A549 (cell line): Measurements from ENCODE around the gene NPM3. TPM values are rescaled to one million over a fixed set of nuclear protein-coding genes. Genes with fewer than 3 reads are reported as not detected.

ENCODE experiments used
- ATAC-seq, 2 experiments: fragments of 200-7000 bp in 1 of 2; fragments of >200 bp in 1 of 2; cut with Nextera tagmentation in 1 of 2; cut with Tn5 transposase in 1 of 2; 3 replicates each; pipeline versions ENCODE4 v1.8.0 to v1.9.1; 2018 to 2020; ENCODE audit warnings: mild to moderate bottlenecking in 1 of 2, moderate library complexity in 1 of 2
- CTCF ChIA-PET: fragments of 300-600 bp; sonication (Branson Sonifier 250); formaldehyde crosslinking; extraction: SDS; loops from one replicate; lab custom pipeline; 2021; ENCODE audit warnings: antibody characterized with exemption, inconsistent platforms; lab: Yijun Ruan, JAX
- POLR2A ChIA-PET: fragments of 350-600 bp; formaldehyde crosslinking; extraction: SDS; loops from one replicate; lab custom pipeline; 2021; ENCODE audit warnings: antibody characterized with exemption, inconsistent platforms; lab: Yijun Ruan, JAX
- DNase-seq, 2 experiments: peaks; one replicate each; pipeline versions ENCODE4 v3.0.0 to v3.0.0-alpha.2; 2011 to 2016; ENCODE audit warnings: low read depth in 1 of 2, low spot score in 1 of 2
- FAIRE-seq: peaks from 2 replicates; lab custom pipeline; 2011; peaks lifted over from hg19 to GRCh38; lab: Jason Lieb, UNC
- H3K27ac ChIP-seq, 2 experiments: fragments of >200 bp; sonication (Bioruptor Twin); formaldehyde crosslinking; 3 replicates each; pipeline ENCODE4 v1.5.1; 2016 to 2017
- H3K4me1 ChIP-seq: fragments of >200 bp; sonication (Bioruptor Twin); formaldehyde crosslinking; 3 replicates; pipeline ENCODE4 v1.6.1; 2016
- H3K4me2 ChIP-seq: fragments of >200 bp; sonication (Bioruptor Twin); formaldehyde crosslinking; 3 replicates; pipeline ENCODE4 v1.6.1; 2016
- H3K4me3 ChIP-seq: fragments of >200 bp; sonication (Bioruptor Twin); formaldehyde crosslinking; 3 replicates; pipeline ENCODE4 v1.5.1; 2016
- H3K9me3 ChIP-seq: fragments of >200 bp; sonication (Bioruptor Twin); formaldehyde crosslinking; 3 replicates; pipeline ENCODE4 v1.6.1; 2016
- BHLHE40 ChIP-seq: IDR thresholded peaks from 2 replicates; pipeline ENCODE4 v1.6.1; 2012; ENCODE audit warnings: low read depth, low read length, inconsistent platforms
- CBX2 ChIP-seq: fragments of 200-600 bp; sonication (generic); IDR thresholded peaks from 2 replicates; pipeline ENCODE4 v1.6.1; 2016; ENCODE audit warnings: low read depth, mild to moderate bottlenecking, borderline replicate concordance
- EHF ChIP-seq: fragments of 250-450 bp; sonication (Bioruptor Pico); IDR thresholded peaks from 2 replicates; pipeline ENCODE4 v1.5.0; 2020; ENCODE audit warnings: mild to moderate bottlenecking
- EP300 ChIP-seq, 2 experiments: fragments of >200 bp; sonication (Bioruptor Twin); formaldehyde crosslinking; IDR thresholded peaks; 2 replicates in 1 of 2; 3 replicates in 1 of 2; pipeline ENCODE4 v1.6.1; 2016 to 2017
- FOXS1 ChIP-seq: fragments of 250-450 bp; sonication (Bioruptor Pico); IDR thresholded peaks from 2 replicates; pipeline ENCODE4 v1.5.0; 2020; ENCODE audit warnings: mild to moderate bottlenecking, moderate library complexity
- HOXB13 ChIP-seq: fragments of 250-450 bp; sonication (Bioruptor Pico); IDR thresholded peaks from 2 replicates; pipeline ENCODE4 v1.5.0; 2020; ENCODE audit warnings: low read depth, mild to moderate bottlenecking, moderate library complexity
- HOXB5 ChIP-seq: fragments of 250-450 bp; sonication (Bioruptor Pico); IDR thresholded peaks from 2 replicates; pipeline ENCODE4 v1.5.0; 2020; ENCODE audit warnings: mild to moderate bottlenecking, moderate library complexity
- MAFK ChIP-seq: fragments of 450-650 bp; IDR thresholded peaks from 2 replicates; pipeline ENCODE4 v1.6.1; 2014; ENCODE audit not compliant: partially characterized antibody
- MAZ ChIP-seq: fragments of 150-350 bp; IDR thresholded peaks from 2 replicates; pipeline ENCODE4 v1.6.1; 2014; ENCODE audit warnings: antibody characterized with exemption, low read depth, low read length, borderline replicate concordance
- MYC ChIP-seq: IDR thresholded peaks from 2 replicates; pipeline ENCODE4 v1.6.1; 2012; ENCODE audit warnings: mild to moderate bottlenecking, inconsistent platforms, low read length, improper control_type of control experiment, borderline replicate concordance
- RAD21 ChIP-seq, 2 experiments: fragments of >200 bp in 1 of 2; sonication (Bioruptor Twin) in 1 of 2; formaldehyde crosslinking in 1 of 2; IDR thresholded peaks in 1 of 2; conservative IDR thresholded peaks in 1 of 2; 2 replicates in 1 of 2; 3 replicates in 1 of 2; pipeline ENCODE4 v1.6.1; 2012 to 2018; ENCODE audit warnings: inconsistent platforms in 1 of 2
- SMC3 ChIP-seq: fragments of >200 bp; sonication (Bioruptor Twin); formaldehyde crosslinking; IDR thresholded peaks from 3 replicates; pipeline ENCODE4 v1.6.1; 2018; ENCODE audit warnings: inconsistent platforms
- ZNF302 ChIP-seq: fragments of 250-450 bp; sonication (Bioruptor Pico); IDR thresholded peaks from 2 replicates; pipeline ENCODE4 v1.9.0; 2021; ENCODE audit warnings: inconsistent platforms, mild to moderate bottlenecking, moderate library complexity
- ZSCAN20 ChIP-seq: fragments of 250-450 bp; sonication (Bioruptor Pico); IDR thresholded peaks from 2 replicates; pipeline ENCODE4 v1.8.0; 2022; ENCODE audit warnings: mild to moderate bottlenecking, moderate library complexity
- WGBS: methylation state at CpG from one replicate; pipeline ENCODE4 v1.1.6; 2017; ENCODE audit errors: missing lambda C conversion rate; 5-methylcytosine and 5-hydroxymethylcytosine counted together
- polyA plus RNA-seq, 4 experiments: library from polyadenylated mRNA; depleted of rRNA in 3 of 4; stranded (reverse); fragments of >200 nt; fragmentation: RNase III in 1 of 4; extraction: RNeasy Plus Mini Kit Qiagen cat#74134 plus additional on column Dnase treatment in 1 of 4; gene quantifications; 2 replicates in 3 of 4; 3 replicates in 1 of 4; pipeline ENCODE4 v1.2.3, GENCODE V29; 2011 to 2017
- TF ChIP-seq, protein P1 (sequence below): fragments of 250-450 bp; sonication (Bioruptor Pico); IDR thresholded peaks from 2 replicates; pipeline ENCODE4 v1.5.0; 2020; ENCODE audit warnings: low read depth, mild to moderate bottlenecking, moderate library complexity
- TF ChIP-seq, protein P2 (sequence below): fragments of 150-350 bp; IDR thresholded peaks from 2 replicates; pipeline ENCODE4 v1.6.1; 2014; ENCODE audit warnings: low read depth, mild to moderate bottlenecking, low read length
- TF ChIP-seq, protein P3 (sequence below): fragments of 250-450 bp; sonication (Bioruptor Pico); IDR thresholded peaks from 2 replicates; pipeline ENCODE4 v1.5.0; 2021; ENCODE audit warnings: mild to moderate bottlenecking, moderate library complexity, borderline replicate concordance

NPM3 gene
- polyA plus RNA-seq, 2 of the 4 experiments (the other 2 are of a cell fraction): 41.5 to 96.3 TPM

DNA sequence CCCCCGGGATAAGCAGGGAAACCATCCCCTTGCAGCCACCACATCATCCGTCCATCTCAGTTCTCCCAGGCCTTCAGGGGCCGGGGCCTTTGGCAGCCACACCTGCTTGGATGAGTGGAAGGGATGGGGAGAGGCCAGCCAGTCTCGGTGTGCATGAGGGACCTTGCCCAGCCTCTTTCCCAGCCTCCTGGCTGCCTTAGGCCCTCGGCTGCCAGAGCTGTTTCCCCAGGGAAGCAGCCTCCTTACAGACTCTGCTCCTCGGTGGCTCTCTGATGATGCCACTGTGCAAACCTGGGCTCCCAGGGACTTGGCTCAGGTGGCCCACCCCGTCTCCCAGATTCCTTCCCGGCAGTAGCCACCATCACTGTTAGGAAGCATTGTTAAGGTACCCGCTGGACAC is 22.0 kb downstream of the NPM3 start:
- POLR2A ChIA-PET: no interaction called here
- no peak for TF ChIP-seq FOXS1
- TF ChIP-seq, protein P1, sequence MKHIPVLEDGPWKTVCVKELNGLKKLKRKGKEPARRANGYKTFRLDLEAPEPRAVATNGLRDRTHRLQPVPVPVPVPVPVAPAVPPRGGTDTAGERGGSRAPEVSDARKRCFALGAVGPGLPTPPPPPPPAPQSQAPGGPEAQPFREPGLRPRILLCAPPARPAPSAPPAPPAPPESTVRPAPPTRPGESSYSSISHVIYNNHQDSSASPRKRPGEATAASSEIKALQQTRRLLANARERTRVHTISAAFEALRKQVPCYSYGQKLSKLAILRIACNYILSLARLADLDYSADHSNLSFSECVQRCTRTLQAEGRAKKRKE (CRISPR knock-in tag): no peak
- TF ChIP-seq, all 56 proteins: peak for 0
- H3K4me3 ChIP-seq: no peak overlapping the region
- H3K9me3 ChIP-seq: no peaks in the 10 kb centered on the region
- no peak for DNase-seq
- no peak for ATAC-seq
- WGBS: 53% methylated on average over 9 of the region's 9 CpGs
- H3K4me1 ChIP-seq: no peaks in the 10 kb centered on the region
- CTCF ChIA-PET: interaction anchor here (1.7 kb wide), 1 partner anchor 9 kb away, joined by 3 read pairs; no protein-coding TSS in a partner anchor
- H3K4me2 ChIP-seq: no peak overlapping the region
- no peak overlapping the region for H3K27ac ChIP-seq
- no peak for FAIRE-seq

- DNase-seq (no peak), ATAC-seq (no peak)
- 62% methylated on average over 3 of the region's 3 CpGs for WGBS
- Histone ChIP-seq H3K4me1 (no peaks in the 10 kb centered on the region), H3K4me2 (no peak overlapping the region), H3K9me3 (no peaks in the 10 kb centered on the region), H3K27ac (no peak overlapping the region)
- ChIA-PET POLR2A (no interaction called here), CTCF (interaction anchor here (0.7 to 1.3 kb wide), 2 partner anchors 12 to 546 kb away, joined by 3 to 6 read pairs; no protein-coding TSS in a partner anchor)
- TF ChIP-seq EHF (no peak), MYC (no peak), ZSCAN20 (CRISPR knock-in tag) (no peak), HOXB13 (CRISPR knock-in tag) (no peak), ZNF302 (CRISPR knock-in tag) (no peak), SMC3 (no peak), RAD21 (conservative IDR thresholded peaks at IDR 0.05 in 1 of 2, IDR thresholded peaks at IDR 0.05 in 1 of 2) (no peak), CBX2 (no peak)
- TF ChIP-seq, protein P2, sequence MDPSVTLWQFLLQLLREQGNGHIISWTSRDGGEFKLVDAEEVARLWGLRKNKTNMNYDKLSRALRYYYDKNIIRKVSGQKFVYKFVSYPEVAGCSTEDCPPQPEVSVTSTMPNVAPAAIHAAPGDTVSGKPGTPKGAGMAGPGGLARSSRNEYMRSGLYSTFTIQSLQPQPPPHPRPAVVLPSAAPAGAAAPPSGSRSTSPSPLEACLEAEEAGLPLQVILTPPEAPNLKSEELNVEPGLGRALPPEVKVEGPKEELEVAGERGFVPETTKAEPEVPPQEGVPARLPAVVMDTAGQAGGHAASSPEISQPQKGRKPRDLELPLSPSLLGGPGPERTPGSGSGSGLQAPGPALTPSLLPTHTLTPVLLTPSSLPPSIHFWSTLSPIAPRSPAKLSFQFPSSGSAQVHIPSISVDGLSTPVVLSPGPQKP: no peak
- TF ChIP-seq, protein P3, sequence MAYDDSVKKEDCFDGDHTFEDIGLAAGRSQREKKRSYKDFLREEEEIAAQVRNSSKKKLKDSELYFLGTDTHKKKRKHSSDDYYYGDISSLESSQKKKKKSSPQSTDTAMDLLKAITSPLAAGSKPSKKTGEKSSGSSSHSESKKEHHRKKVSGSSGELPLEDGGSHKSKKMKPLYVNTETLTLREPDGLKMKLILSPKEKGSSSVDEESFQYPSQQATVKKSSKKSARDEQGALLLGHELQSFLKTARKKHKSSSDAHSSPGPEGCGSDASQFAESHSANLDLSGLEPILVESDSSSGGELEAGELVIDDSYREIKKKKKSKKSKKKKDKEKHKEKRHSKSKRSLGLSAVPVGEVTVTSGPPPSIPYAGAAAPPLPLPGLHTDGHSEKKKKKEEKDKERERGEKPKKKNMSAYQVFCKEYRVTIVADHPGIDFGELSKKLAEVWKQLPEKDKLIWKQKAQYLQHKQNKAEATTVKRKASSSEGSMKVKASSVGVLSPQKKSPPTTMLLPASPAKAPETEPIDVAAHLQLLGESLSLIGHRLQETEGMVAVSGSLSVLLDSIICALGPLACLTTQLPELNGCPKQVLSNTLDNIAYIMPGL (CRISPR knock-in tag): no peak
- TF ChIP-seq, all 56 proteins: peak for 0
- H3K4me3 ChIP-seq: no peak overlapping the region
- no peak for FAIRE-seq
Measured at GRCh38 chr10:101760510-101760909, 22.7 kb downstream of the NPM3 start.

DNA sequence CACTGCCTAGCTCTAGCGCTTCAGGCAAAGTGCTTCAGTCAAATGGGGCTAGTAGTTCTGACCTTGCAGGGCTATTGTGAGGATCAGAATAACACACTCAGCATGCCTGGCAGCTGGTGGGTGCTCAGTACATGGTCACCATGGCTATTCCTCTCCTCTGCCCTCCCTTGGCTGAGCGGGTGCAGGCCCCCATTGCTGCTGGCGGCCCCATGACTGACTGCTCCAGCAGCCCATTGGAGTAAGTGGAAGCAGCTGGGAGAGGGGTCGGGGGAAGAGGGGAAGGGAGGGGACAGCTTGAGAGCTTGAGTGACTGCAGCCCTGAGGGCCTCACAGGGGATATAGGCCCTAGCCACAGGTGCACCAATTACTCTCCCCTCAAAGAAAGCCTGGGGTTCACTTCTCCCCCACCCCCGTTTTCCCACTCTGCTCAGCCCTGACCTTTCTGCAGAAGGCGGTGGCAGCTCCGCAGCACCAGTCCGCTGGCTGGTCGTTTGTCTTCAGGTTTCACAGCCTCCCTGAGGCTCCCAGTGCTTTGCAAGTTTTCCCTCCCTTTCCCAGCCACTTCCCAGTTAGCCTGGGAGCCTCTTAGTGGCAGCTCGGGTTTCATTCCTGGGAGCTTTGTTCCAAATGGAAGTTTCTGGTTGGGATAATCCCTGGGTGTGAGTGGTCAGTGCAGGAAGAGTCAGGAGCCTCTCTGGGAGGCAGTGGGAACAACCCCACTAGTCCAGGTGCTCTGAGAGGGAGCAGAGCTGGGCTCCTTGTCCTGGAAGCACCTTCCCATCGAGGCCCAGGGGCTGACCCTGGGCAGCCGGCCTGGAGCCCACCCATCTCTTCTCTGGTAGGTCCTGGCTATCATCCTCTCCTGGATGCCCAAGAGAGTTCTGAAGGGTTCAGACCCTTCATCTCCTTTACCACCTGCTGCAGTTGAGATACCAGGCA is 23.7 kb downstream of the NPM3 start:
- FAIRE-seq (no peak), ATAC-seq (no peak), DNase-seq (no peak)
- CTCF ChIA-PET: interaction anchor here (0.7 to 4.7 kb wide), 5 partner anchors 13 to 545 kb away, joined by 3 to 26 read pairs (median 3); no protein-coding TSS in a partner anchor
- no peaks in the 10 kb centered on the region for H3K4me1 ChIP-seq
- no peak overlapping the region for H3K27ac ChIP-seq
- 75% methylated on average over 7 of the region's 12 CpGs for WGBS
- no peak overlapping the region for H3K4me2 ChIP-seq
- no peaks in the 10 kb centered on the region for H3K9me3 ChIP-seq
- POLR2A ChIA-PET: no interaction called here
- TF ChIP-seq HOXB5 (CRISPR knock-in tag) (no peak), BHLHE40 (no peak), MAFK (no peak), ZSCAN20 (CRISPR knock-in tag) (no peak), EP300 (IDR thresholded peaks at IDR 0.05) (no peak), MAZ (no peak)
- H3K4me3 ChIP-seq: no peak overlapping the region
